SU-DHL-6 (cell line): ENCODE data around the gene KRTAP5-8.
"Not testable (repeated sequence)": the region's sequence is repeated elsewhere in the genome, so short reads cannot be mapped to it uniquely, and the experiment has no call there.

ENCODE experiments used
- EZH2phosphoT487 ChIP-seq: fragments of 200-600 bp; sonication (generic), shearing (Covaris generic); conservative IDR thresholded peaks from 2 replicates; pipeline ENCODE4 v1.6.1; 2018; ENCODE audit warnings: mild to moderate bottlenecking, antibody characterized with exemption, low read length, moderate library complexity, mixed read lengths
- TF ChIP-seq, protein P1 (sequence below): fragments of 200-600 bp; sonication (generic); IDR thresholded peaks from one replicate; pipeline ENCODE4 v1.5.1; 2017; ENCODE audit warnings: antibody characterized with exemption, mild to moderate bottlenecking, low read length, moderate library complexity; ENCODE audit not compliant: insufficient read depth, poor library complexity, severe bottlenecking

DNA sequence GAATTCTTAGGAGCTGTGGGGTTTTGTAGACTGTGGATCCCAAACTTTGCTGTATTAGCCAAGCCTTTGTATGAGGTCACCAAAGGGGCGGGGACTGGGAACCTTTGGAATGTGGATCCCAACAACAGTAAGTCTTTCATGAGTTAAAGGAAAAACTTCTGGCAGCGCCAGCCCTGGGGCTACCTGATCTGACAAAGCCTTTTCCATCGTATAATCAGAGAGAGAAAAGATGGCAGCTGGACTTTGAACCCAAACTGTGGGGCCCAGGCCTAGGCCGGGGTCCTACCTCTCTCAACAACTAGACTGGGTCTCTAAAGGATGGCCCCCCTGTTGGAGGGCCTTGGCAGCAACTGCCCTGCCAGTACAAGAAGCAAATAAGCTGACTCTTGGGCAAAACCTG lies 50.5 kb downstream of the KRTAP5-8 start:
- TF ChIP-seq, protein P1, sequence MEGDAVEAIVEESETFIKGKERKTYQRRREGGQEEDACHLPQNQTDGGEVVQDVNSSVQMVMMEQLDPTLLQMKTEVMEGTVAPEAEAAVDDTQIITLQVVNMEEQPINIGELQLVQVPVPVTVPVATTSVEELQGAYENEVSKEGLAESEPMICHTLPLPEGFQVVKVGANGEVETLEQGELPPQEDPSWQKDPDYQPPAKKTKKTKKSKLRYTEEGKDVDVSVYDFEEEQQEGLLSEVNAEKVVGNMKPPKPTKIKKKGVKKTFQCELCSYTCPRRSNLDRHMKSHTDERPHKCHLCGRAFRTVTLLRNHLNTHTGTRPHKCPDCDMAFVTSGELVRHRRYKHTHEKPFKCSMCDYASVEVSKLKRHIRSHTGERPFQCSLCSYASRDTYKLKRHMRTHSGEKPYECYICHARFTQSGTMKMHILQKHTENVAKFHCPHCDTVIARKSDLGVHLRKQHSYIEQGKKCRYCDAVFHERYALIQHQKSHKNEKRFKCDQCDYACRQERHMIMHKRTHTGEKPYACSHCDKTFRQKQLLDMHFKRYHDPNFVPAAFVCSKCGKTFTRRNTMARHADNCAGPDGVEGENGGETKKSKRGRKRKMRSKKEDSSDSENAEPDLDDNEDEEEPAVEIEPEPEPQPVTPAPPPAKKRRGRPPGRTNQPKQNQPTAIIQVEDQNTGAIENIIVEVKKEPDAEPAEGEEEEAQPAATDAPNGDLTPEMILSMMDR, result not testable (repeated sequence)
- not testable (repeated sequence) for TF ChIP-seq EZH2phosphoT487
